NCI-H1417 (cell line): Measurements from ENCODE around the gene SRGAP2B.
"Not testable (repeated sequence)": the region's sequence is repeated elsewhere in the genome, so short reads cannot be mapped to it uniquely, and the experiment has no call there.

Experiments
- DNase-seq, 3 experiments: peaks; one replicate each; lab custom pipeline; 2025; lab: John Stamatoyannopoulos, UW

SRGAP2B gene

DNA sequence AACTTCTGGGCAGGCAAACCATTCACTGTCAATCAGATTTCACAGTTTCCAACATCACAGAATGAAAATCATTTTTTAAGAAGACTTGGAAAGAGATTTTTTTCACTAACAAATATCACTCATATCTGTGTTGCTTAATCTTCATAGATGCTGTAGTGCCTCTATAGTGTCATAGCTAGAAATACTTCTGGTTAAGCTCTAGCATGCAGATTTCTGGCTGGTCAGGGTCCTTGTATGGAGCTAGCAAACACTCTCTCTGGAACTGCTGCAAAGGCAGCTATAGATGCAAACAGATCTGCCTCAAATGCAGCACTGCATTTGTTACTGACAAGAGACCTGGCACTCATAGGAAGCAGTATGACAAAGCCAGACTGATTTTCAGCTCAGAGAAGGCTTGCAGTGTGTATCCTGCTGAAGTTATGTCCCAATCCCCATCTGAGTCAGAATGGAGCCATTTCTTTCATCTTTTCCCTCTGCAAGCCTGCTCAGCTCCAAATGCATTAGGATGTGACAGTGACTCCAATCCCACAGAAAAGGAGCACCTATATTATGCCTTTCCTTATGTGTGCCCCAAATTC, 99.2 kb downstream of the SRGAP2B start:
- DNase-seq: not testable (repeated sequence)

DNA sequence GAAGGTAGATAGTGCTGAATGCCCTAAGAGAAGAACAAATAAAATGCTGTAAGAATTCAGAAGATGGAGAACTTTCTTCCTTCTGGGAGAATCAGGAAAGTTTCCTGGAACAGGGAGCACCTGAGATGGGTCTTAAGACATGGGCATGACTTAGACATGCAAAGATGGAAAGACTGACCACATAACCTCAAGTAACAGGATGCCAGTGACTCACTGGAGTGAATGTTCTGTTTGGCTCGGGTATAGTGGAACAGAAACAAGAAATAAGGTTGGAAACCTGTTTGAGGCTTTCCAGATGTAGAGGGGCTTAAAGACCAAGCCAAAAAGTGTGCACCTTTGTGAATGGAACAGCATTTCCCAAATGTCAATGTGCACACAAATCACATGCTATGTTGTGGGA, 102.2 kb downstream of the SRGAP2B start:
- not testable (repeated sequence) for DNase-seq

DNA sequence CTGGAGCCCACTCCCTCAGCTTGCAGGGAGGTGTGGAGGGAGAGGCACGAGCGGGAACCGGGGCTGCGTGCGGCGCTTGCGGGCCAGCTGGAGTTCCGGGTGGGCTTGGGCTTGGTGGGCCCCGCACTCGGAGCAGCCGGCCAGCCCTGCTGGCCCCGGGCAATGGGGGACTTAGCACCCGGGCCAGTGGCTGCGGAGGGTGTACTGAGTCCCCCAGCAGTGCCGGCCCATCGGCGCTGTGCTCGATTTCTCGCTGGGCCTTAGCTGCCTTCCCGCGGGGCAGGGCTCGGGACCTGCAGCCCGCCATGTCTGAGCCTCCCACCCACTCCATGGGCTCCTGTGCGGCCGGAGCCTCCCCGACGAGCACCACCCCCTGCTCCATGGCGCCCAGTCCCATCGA, 104.5 kb downstream of the SRGAP2B start:
- DNase-seq: not testable (repeated sequence)

DNA sequence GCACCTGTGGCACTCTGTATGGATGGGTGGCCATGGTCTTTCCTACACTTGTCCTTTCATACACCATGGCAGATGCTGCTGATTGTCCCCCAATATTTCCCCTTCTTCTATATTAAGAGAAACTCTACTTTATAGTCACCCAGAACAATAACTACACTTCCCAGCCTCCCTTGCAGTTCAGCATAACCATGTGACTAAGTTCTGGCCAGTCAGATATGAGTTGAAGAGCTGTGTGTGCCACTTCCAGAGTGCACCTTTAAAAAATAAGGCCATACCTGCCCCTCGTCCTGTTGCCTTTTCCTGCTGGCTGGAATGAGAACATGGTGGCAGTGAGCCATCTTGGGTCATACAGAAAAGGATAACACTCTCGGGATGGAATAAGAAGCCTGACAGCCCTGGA, 108.0 kb downstream of the SRGAP2B start:
- not testable (repeated sequence) for DNase-seq

DNA sequence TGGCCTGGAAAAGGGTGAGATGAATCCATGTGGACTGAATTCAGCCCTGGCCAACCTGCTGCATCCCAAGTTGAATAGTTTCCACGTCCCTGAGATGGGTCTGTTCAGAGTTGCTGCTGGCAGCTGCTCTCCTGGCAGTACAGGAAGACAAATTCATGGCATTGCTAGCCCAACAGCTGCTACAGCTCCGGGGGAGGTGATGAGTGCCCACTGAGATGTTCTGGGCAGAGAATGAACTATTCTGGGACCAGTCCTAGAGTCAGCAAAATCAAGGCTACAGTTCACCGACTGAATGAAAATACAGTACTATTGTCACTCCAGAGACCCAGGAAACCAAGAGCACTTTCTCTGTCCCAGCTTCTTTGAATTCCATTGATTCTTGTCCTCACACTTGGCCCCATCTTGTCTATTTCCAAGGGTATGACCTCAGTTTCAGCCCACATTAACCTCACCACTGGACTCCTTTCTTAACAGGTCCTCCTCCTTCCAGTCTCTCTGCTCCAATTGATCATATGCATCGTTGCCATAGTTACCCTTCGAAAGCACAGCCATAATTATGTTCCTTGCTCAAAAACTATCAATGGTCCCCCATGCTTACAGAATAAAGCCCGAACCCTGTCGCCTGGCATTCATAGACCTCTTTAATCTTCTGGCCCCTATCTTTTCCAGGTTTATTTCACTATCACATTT, 108.8 kb downstream of the SRGAP2B start:
- not testable (repeated sequence) for DNase-seq

DNA sequence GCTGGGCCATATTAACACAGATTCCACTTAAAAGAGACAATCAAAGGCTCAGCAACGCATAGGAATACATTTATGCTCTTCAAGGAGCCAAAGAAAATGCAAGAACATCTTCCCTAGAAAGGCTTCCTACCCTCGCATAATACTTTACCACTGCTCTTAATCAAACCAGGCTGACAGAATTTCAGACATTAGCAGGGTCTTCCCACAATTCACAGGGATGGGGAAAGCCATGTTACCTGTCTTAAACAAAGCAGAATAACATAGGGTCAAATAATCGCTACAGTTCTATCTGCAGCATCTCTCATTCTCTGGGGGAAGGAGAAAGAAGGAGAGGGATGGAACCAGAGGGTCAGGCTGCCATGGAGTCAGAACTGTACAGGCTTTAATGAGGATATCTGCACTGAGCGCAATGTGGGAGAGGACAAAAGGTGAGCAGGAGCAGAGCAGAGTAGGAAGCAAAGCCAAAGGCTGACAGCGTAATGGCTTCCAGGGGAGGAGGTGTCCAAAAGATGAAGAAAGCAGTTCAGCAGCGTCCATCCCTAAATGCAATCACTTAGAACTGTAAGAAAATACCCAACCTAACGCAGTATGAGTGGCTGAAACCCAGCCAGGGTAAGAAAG, 109.5 kb downstream of the SRGAP2B start:
- not testable (repeated sequence) for DNase-seq

DNA sequence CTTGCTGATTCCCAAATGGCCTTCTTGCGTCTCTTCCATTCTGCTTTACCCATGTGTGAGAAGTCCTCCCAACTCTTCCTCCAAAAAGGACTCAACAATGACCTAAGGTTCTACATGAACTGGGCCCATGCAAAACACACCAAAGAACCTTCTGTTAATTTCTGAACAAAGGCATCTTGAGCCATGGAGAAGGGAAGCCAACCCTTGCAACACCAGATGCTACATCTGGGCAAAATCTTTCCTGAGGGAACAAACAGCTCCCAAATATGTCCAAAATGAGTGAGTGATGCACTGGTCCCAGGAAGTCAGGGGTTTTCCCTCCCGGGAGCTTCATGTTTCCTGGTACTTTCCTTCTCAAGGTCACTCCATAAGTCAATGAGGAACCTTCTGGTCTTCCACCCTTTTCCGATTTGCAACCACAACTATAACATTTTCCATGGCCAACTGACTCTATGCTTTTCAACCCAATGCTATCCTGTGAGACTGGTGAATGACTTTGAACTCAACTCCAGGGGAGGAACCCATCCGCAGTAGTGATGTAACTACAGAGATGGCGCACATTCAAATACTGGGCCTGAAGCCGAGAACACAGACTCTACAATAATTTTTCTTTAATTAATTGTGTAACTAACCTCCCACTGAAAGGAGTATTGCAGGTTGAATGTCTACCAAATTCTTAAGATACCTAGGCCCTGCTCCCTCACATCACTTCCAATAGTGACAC, 112.2 kb downstream of the SRGAP2B start:
- DNase-seq: not testable (repeated sequence)

DNA sequence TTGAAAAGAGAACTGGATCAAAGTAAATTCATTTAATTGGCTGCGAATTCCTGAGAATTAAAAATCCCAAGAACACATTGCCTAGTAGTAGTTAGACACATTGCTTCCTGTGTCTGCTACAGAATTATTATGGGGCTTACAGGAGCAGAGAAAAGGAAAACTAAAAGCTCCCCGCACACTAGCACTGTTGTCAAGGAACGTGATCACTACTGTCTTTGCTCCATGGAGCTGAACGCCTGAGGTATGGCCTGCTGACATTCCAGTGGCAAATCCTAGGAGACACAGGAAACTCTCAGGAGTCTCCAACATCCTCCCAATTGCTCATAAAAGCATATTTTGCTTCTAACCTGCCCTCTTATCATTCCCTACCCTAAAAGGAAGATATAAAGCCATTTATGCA, 114.0 kb downstream of the SRGAP2B start:
- DNase-seq: not testable (repeated sequence)

DNA sequence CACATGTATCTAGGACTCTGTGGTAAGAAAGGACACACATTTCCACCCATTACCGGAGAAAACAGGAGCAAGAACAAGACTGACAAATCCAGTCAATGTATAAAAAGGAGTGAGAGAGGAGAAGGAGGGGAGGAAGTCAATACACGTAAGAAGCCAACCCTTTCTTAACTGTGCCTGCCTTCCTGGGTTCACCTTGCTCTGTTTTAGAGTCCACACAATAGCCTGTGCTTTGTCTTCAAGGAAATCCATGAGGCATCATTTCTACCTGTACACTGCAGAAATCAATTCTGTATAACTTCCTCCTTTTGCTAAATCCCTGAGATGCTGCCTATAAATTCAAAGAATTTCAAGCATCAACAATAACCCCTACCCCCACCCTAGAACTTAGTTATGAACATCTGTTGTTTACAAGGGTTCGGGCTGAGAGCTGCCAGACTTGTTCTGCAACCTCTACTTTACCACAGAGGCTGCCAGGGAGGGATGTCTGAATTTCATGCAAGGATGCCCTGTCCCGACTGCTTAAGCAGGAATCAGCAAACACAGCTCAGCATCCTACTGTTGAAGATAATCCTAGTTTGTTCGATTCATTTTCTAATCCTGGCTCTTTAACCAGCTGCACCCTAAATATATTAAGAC, 115.0 kb downstream of the SRGAP2B start:
- not testable (repeated sequence) for DNase-seq

DNA sequence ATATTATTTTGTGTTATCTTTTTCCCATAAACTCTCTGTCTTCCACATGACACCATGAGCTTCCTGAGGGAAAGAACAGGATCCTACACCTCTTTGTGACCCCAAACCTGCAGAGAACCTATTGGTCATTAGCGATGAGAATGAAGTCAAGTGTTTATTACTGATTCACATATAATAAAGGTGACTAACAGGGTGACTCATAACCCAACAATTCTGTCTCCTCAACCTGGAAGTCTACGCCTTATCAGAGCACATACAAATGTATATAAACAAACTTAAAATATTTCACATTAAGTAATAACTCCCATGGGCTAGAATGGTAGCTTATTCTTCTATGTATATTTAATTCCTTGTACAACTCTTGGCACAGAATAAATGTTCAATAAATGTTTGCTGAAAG, 117.3 kb downstream of the SRGAP2B start:
- DNase-seq: not testable (repeated sequence)

DNA sequence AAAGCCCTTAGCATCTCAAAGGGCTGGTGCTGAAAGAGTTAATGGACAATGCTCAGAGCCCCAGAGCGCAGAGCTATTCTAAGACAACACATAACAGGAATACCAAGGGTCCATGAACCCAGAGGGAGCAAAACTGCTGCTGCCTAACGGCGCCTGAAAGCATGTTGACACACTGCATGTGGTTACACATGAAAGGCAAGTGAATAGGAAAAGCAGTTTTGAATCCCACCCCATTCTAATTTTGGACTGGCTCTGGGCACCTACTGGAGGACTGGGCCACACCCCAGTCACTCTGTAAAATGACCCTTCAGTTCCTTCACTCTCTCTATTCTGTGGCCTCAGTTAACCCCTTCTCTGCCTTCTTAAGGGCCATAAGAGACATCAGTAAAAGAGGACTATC, 123.2 kb downstream of the SRGAP2B start:
- DNase-seq: not testable (repeated sequence)

DNA sequence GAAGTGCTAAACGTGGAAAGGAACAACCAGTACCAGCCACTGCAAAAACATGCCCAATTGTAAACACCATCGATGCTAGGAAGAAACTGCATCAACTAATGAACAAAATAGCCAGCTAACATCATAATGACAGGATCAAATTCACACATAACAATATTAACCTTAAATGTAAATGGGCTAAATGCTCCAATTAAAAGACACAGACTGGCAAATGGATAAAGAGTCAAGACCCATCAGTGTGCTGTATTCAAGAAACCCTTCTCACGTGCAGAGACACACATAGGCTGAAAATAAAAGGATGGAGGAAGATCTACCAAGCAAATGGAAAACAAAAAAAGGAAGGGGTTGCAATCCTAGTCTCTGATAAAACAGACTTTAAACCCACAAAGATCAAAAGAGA, 128.6 kb downstream of the SRGAP2B start:
- DNase-seq: not testable (repeated sequence)

DNA sequence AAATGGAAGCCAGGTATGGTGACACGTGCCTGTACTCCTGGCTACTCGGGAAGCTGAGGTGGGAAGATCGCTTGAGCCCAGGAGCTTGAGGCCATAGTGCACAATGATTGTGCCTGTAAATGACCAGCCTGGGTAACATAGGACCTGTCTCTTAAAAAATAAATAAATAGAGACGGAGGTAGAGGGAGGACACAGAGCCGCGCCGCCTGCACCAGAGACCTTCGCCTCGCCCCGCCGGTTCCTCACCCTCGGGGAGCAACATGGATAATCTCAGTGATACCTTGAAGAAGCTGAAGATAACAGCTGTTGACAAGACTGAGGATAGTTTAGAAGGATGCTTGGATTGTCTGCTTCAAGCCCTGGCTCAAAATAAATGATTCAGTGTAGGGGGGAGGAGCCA, 130.4 kb downstream of the SRGAP2B start:
- not testable (repeated sequence) for DNase-seq

DNA sequence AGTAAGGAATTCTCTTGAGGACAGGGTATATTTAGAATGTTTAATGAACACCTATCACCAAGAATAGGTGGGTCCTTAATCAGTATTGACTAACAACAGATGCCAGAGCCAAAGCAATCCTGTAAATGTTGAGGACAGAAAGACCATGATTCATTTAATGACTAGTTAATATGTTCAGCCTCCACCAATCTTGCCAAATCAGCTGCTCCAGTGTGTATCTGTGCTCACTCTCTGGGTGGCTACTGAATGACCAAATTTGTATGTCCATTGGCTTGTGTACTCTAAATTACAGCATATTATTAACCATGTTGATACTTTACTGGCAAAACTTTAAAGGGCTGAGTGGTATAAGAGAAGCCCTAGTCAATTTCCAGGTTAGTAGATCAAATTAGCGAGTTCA, 130.9 kb downstream of the SRGAP2B start:
- not testable (repeated sequence) for DNase-seq

DNA sequence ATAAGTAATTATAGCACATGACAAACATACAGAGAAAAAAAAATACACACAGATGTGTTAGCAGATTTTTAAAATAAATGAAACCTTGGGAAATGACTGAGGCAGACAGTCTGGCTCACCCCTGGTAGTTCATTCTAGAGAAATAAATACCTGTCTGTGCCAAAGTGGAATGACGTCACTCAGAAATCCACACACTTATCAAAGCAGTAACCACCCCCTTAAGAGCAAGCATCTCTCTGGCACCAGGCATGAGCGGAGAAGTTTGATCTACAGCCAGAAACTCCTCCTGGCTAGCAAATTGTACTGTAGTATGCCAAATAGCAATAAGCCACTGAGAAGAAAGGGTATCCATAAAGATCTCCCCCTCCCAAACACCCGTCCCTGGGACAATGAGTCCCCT, 131.6 kb downstream of the SRGAP2B start:
- DNase-seq: not testable (repeated sequence)

DNA sequence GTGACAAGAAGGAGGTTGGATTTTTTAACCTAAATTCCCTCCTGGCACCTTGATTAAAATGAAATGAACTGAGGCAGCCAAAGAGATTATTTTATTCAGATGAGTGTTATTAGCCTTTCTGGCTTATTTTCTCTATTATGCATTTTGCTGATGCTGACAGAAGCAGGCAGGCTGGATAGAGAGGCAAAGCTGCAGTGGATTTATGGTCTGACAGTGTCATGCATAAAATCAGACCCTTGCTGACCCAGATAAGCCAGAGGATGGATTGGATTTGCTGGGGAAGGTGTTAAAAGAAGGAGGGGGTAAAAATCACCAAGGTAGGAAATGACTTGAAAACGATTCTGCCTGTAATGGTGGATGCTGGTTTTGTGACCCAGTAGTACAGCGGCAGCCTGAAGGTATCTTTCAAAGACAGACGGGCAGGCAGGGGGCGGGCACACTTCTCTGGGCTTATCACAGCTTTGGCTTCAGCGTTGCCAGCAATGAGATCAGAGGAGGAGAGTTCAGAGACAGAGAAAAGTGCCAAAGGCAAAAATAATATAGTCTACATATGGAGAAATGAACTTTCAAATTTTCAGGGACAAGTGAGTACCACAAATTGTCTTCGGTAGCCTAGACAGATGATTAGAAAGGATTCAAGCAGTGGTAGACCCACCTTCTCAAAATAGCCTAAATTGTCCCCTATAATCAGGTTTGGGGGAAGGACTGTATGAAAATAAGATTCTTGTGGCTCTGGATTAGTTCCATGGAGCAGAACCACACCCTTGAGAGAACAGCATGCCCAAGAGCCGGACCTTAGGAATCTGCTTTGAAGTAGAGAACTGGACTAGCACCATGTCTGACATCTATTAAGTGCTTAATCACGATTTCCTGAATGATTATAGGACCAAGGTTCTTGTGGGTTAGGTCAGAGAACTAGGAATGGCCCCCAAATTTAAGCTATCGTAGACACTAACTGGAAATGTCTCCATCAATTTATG, 133.2 kb downstream of the SRGAP2B start:
- not testable (repeated sequence) for DNase-seq

DNA sequence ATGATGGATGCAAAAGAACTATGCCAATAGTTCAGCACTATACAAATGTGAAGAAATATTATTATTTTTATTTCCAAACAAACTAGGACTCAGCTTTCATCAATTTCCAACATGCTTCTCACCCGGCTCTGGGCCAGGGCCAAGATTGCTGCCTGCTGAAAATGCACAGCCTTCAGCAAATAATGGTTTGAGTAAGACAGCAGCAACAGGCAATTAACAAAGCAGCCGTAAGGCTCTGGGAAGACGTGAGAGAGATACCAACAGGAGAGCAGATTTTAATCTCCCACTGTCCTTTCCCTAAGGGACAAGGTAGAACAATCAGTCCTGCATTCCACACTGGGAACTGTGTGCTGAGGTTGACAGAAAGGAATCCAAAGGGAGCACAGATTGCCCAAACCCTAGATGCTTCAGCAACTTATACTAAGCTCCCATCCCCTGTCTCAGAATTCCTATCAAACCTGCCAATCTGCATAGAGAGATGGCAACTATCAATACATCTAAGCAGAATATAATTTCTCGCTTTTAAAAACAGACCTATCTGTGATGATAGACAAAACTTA, 134.1 kb downstream of the SRGAP2B start:
- DNase-seq: not testable (repeated sequence)

DNA sequence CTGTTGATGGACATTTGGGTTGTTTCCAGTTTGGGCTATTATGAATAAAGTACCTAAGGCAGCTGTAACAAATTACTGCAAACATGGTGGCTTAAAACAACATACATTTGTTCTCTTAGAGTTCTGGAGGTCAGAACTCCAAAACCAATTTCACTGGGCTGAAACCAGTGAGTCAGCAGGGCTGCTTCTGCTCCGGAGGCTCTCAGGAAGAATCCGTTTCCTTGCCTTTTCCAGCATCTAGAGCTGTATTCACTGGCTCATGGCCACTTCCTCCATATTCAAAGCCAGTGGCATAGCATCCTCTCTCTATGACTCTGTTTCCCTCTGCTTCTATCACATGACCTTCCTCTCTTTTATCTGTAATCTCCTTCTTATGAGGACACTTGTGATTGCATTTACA, 146.7 kb downstream of the SRGAP2B start:
- DNase-seq: not testable (repeated sequence)

DNA sequence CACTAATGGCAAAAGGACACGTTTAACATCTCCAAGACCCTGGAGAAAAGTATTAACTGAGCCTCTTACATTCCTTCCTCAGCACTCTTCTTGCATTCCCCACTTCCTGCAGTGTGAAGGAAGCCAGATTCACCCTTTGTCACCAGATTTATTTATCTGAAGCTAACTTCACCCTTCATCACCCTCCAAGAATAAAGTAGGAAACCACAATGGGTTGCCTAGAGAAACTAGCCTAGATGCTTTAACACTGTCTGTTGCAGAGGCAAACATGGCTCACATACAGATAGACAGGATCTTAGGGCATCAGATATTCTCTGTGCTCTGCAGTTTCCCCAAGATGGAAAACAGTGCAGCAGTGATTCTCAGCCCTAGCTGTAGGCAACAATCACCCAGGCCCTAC, 147.6 kb downstream of the SRGAP2B start:
- not testable (repeated sequence) for DNase-seq
